CD14-positive monocyte (primary cell): Measurements from ENCODE around the gene RRBP1. TPM values are rescaled to one million over a fixed set of nuclear protein-coding genes. Genes with fewer than 3 reads are reported as not detected.

ENCODE experiments used
- DNase-seq, 3 donors: peaks; one replicate each; pipeline ENCODE4 v3.0.0-alpha.2; 2011 to 2022
- H2AFZ ChIP-seq: 2 replicates; pipeline ENCODE4 v1.6.0; 2012; ENCODE audit warnings: mild to moderate bottlenecking, low read depth, low read length, inconsistent platforms; ENCODE audit not compliant: insufficient read depth, poor library complexity, severe bottlenecking
- H3K27ac ChIP-seq, 2 donors: 1 replicate in 1 of 2; 2 replicates in 1 of 2; pipeline ENCODE4 v1.5.1; 2012 to 2013; ENCODE audit warnings: low read length in 2 of 2, control low read depth in 1 of 2, inconsistent platforms in 1 of 2, low read depth in 1 of 2, mild to moderate bottlenecking in 1 of 2
- H3K27me3 ChIP-seq, 2 donors: one replicate each; pipeline versions ENCODE4 v1.6.0 to v1.6.1; 2011 to 2013; ENCODE audit warnings: low read length in 2 of 2; ENCODE audit not compliant: control insufficient read depth in 2 of 2, insufficient read depth in 2 of 2
- H3K36me3 ChIP-seq, 2 donors: replicated peaks in 1 of 2; 1 replicate in 1 of 2; 2 replicates in 1 of 2; pipeline versions ENCODE4 v1.5.1 to v1.6.1; 2012 to 2013; ENCODE audit warnings: low read length in 2 of 2, control low read depth in 1 of 2, inconsistent platforms in 1 of 2, mild to moderate bottlenecking in 1 of 2; ENCODE audit not compliant: insufficient read depth in 2 of 2, control insufficient read depth in 1 of 2
- H3K4me1 ChIP-seq, 2 donors: 1 replicate in 1 of 2; 2 replicates in 1 of 2; pipeline versions ENCODE4 v1.5.1 to v1.6.1; 2012 to 2013; ENCODE audit warnings: low read length in 2 of 2, control low read depth in 1 of 2, inconsistent platforms in 1 of 2, mild to moderate bottlenecking in 1 of 2, moderate library complexity in 1 of 2; ENCODE audit not compliant: insufficient read depth in 2 of 2, control insufficient read depth in 1 of 2
- H3K4me2 ChIP-seq: replicated peaks from 2 replicates; pipeline ENCODE3; 2012; ENCODE audit warnings: low read length, moderate library complexity, mild to moderate bottlenecking; ENCODE audit not compliant: poor library complexity, severe bottlenecking; ENCODE audit errors: extremely low read depth
- H3K4me3 ChIP-seq, 3 experiments: fragments of 200-600 bp in 1 of 3; sonication (generic) in 1 of 3; replicated peaks in 1 of 3; 1 replicate in 2 of 3; 2 replicates in 1 of 3; pipeline ENCODE4 v1.5.1; 2011 to 2013; ENCODE audit warnings: low read length in 3 of 3, mild to moderate bottlenecking in 3 of 3, control low read depth in 2 of 3, low read depth in 2 of 3, inconsistent platforms in 1 of 3, moderate library complexity in 1 of 3
- H3K79me2 ChIP-seq: 2 replicates; pipeline ENCODE4 v1.6.0; 2012; ENCODE audit warnings: mild to moderate bottlenecking, control low read depth, inconsistent platforms, low read length, moderate library complexity; ENCODE audit not compliant: insufficient read depth
- H3K9ac ChIP-seq: 2 replicates; pipeline ENCODE4 v1.6.0; 2017; ENCODE audit warnings: low read length, mild to moderate bottlenecking; ENCODE audit not compliant: insufficient read depth, poor library complexity, severe bottlenecking
- H3K9me3 ChIP-seq, 2 donors: replicated peaks in 1 of 2; 1 replicate in 1 of 2; 2 replicates in 1 of 2; pipeline versions ENCODE4 v1.5.1 to v1.6.1; 2012 to 2013; ENCODE audit warnings: low read length in 2 of 2, control low read depth in 1 of 2; ENCODE audit not compliant: control insufficient read depth in 1 of 2, insufficient read depth in 1 of 2
- H4K20me1 ChIP-seq: 2 replicates; pipeline ENCODE4 v1.6.0; 2012; ENCODE audit warnings: mild to moderate bottlenecking, low read length, control low read depth, moderate library complexity; ENCODE audit not compliant: insufficient read depth
- H3K27ac Mint-ChIP-seq, 7 donors: one replicate each; pipeline ENCODE4 v1.8.0; 2020; ENCODE audit warnings: mild to moderate bottlenecking in 7 of 7, mixed read lengths in 7 of 7, moderate library complexity in 6 of 7, inconsistent platforms in 2 of 7
- H3K27me3 Mint-ChIP-seq, 3 donors: one replicate each; pipeline ENCODE4 v1.8.0; 2021 to 2022; ENCODE audit warnings: low read depth in 3 of 3, mild to moderate bottlenecking in 3 of 3, mixed read lengths in 3 of 3, moderate library complexity in 3 of 3, inconsistent platforms in 1 of 3
- H3K36me3 Mint-ChIP-seq, 2 donors: one replicate each; pipeline ENCODE4 v1.8.0; 2020; ENCODE audit warnings: mixed read lengths in 2 of 2, inconsistent platforms in 1 of 2, mild to moderate bottlenecking in 1 of 2
- H3K4me1 Mint-ChIP-seq: one replicate; pipeline ENCODE4 v1.8.0; 2020; ENCODE audit warnings: mild to moderate bottlenecking, mixed read lengths
- H3K4me3 Mint-ChIP-seq, 2 donors: one replicate each; pipeline ENCODE4 v1.8.0; 2020; ENCODE audit warnings: mild to moderate bottlenecking in 2 of 2, mixed read lengths in 2 of 2, moderate library complexity in 1 of 2
- H3K9me3 Mint-ChIP-seq, 7 donors: one replicate each; pipeline ENCODE4 v1.8.0; 2020 to 2022; ENCODE audit warnings: mixed read lengths in 7 of 7, mild to moderate bottlenecking in 6 of 7, moderate library complexity in 6 of 7, inconsistent platforms in 2 of 7
- CTCF ChIP-seq: fragments of 200-600 bp; IDR thresholded peaks from one replicate; pipeline ENCODE4 v1.8.0; 2022; ENCODE audit warnings: antibody characterized with exemption, mild to moderate bottlenecking
- WGBS: methylation state at CpG from one replicate; pipeline ENCODE4 v1.1.5; 2013; ENCODE audit warnings: missing lambda C conversion rate; ENCODE audit not compliant: insufficient coverage; 5-methylcytosine and 5-hydroxymethylcytosine counted together
- intact Hi-C, 2 donors: fragments of 100-400 bp; cut with micrococcal nuclease; formaldehyde crosslinking; loops; one replicate each; pipeline versions ENCODE4 v1.15.0 to v1.15.1; 2023
- polyA plus RNA-seq, 3 donors: library from polyadenylated mRNA; depleted of rRNA in 1 of 3; unstranded in 2 of 3; stranded (reverse) in 1 of 3; fragments of 300-500 nt in 2 of 3; fragments of >200 nt in 1 of 3; fragmentation: Illumina TruSeq in 2 of 3; gene quantifications; 1 replicate in 2 of 3; 2 replicates in 1 of 3; pipeline ENCODE4 v1.2.3, GENCODE V29; 2012 to 2021

Gene RRBP1
- polyA plus RNA-seq, 3 donors: 4.7 to 22.2 (median 7.5) TPM

- Mint-ChIP-seq H3K4me3 (no peak overlapping the region), H3K9me3 (peaks cover 7 to 16% (median 8%) of the 10 kb centered on the region in 7 donors), H3K36me3 (peaks cover 49 to 69% of the 10 kb centered on the region in 2 donors), H3K27ac (peak overlapping the region in 3 of 7 donors; percentile 9 to 21 (median 17)), H3K27me3 (no peaks in the 10 kb centered on the region), H3K4me1 (peaks cover 4% of the 10 kb centered on the region)
- Histone ChIP-seq H3K36me3 (peaks cover 30 to 69% of the 10 kb centered on the region in 2 donors), H3K4me3 (no peak overlapping the region), H3K9me3 (peaks cover 0 to 5% of the 10 kb centered on the region in 2 donors), H3K4me1 (peaks cover 0 to 13% of the 10 kb centered on the region in 2 donors), H3K27me3 (no peaks in the 10 kb centered on the region), H3K27ac (no peak overlapping the region), H3K79me2 (peaks cover 67% of the 10 kb centered on the region), H4K20me1 (peaks cover 52% of the 10 kb centered on the region), H3K4me2 (no peak overlapping the region), H2AFZ (no peak overlapping the region), H3K9ac (no peak overlapping the region)
- intact Hi-C loops: no loop called here
- DNase-seq: no peak
- no peak for TF ChIP-seq CTCF
- 100% methylated on average over 2 of the region's 2 CpGs for WGBS
Measured at GRCh38 chr20:17658648-17658993, 23.4 kb downstream of the RRBP1 start.

- Histone ChIP-seq H3K36me3 (peaks cover 30 to 74% of the 10 kb centered on the region in 2 donors), H4K20me1 (peaks cover 50% of the 10 kb centered on the region)
Measured at GRCh38 chr20:17657898-17658647, 24.0 kb downstream of the RRBP1 start.

More at GRCh38 chr20:17657898-17658647, 24.0 kb downstream of the RRBP1 start:
- no peak overlapping the region for H3K4me3 ChIP-seq
- Mint-ChIP-seq H3K27me3 (no peaks in the 10 kb centered on the region), H3K9me3 (peaks cover 7 to 16% (median 8%) of the 10 kb centered on the region in 7 donors), H3K4me1 (peaks cover 5% of the 10 kb centered on the region), H3K27ac (peak overlapping the region in 5 of 7 donors; percentile 5 to 47 (median 21)), H3K36me3 (peaks cover 51 to 68% of the 10 kb centered on the region in 2 donors), H3K4me3 (no peak overlapping the region)
- H2AFZ ChIP-seq: no peak overlapping the region
- DNase-seq: no peak
- intact Hi-C loops: no loop called here
- TF ChIP-seq CTCF: no peak
- H3K27ac ChIP-seq: peak overlapping the region in 1 of 2 donors; percentile 16
- H3K9ac ChIP-seq: no peak overlapping the region
- no peaks in the 10 kb centered on the region for H3K27me3 ChIP-seq
- H3K4me2 ChIP-seq: no peak overlapping the region
- peaks cover 0 to 13% of the 10 kb centered on the region in 2 donors for H3K4me1 ChIP-seq
- peaks cover 0 to 5% of the 10 kb centered on the region in 2 donors for H3K9me3 ChIP-seq
- WGBS: 97% methylated on average over 7 of the region's 9 CpGs
- peaks cover 64% of the 10 kb centered on the region for H3K79me2 ChIP-seq
